GM21619 (cell line): Measurements from ENCODE around the gene AKT1.
"Not testable (repeated sequence)": the region's sequence is repeated elsewhere in the genome, so short reads cannot be mapped to it uniquely, and the experiment has no call there.

Experiments used
- ATAC-seq: cut with Tn5 transposase; IDR thresholded peaks from one replicate; pipeline ENCODE4 v1.9.1; 2021; ENCODE audit not compliant: unreplicated experiment

AKT1 gene

GRCh38 chr14:104741803-104742251, 53.7 kb downstream of the AKT1 start:
- ATAC-seq, result no peak

- ATAC-seq, result no peak
These were observed 54.3 kb downstream of the AKT1 start for GRCh38 chr14:104741108-104741802.

- ATAC-seq, result no peak
These were observed 55.7 kb downstream of the AKT1 start for GRCh38 chr14:104739546-104740516.

- ATAC-seq, result no peak
These were observed 56.5 kb downstream of the AKT1 start for GRCh38 chr14:104739026-104739425.

- no peak for ATAC-seq
These were observed 57.1 kb downstream of the AKT1 start for GRCh38 chr14:104738375-104739019.

GRCh38 chr14:104735830-104736642, 59.5 kb downstream of the AKT1 start:
- no peak for ATAC-seq

- no peak for ATAC-seq
These were observed 60.4 kb downstream of the AKT1 start for GRCh38 chr14:104734991-104735779.

GRCh38 chr14:104734601-104734990, 61.0 kb downstream of the AKT1 start:
- ATAC-seq, result no peak

- no peak for ATAC-seq
These were observed 61.4 kb downstream of the AKT1 start for GRCh38 chr14:104734051-104734587.

DNA sequence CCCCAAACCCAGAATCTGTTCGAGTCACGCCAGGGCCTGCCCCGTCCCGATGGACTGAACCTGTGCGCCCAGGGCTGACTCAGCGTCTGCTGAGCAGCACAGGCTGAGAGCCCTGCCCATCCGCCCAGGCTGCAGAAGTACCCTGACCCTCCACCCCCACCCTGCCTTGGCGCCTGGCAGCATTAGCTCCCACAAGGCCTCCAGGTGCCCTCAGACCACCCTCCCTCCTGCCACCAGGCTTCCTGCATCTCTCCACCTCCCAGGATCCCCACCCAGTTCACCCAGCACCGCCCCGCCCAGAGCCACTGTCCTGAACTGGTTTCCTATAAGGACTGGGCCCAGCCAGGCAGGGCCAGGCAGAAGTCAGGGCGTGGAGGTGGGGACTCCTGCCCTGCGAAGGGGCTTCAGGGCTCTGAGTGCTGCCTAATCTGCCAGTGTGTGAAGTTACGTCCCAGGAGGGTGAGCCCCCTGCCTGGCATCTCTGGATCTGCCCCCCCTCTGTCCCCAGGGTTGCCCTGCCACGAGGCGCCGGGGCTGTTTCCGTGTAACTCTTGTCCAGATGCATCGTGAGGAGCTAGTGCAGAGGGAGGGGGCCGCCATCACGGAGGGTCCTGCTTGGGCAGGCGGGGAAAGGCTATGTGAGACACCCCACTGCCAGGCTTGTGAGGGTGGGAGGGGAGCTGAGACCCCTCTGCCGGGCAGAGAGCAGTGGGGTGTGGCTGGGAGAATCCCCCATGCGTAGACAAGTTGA, 62.4 kb downstream of the AKT1 start:
- no peak for ATAC-seq

- ATAC-seq, result no peak
These were observed 63.2 kb downstream of the AKT1 start for GRCh38 chr14:104732355-104732804.

GRCh38 chr14:104731320-104732294, 63.9 kb downstream of the AKT1 start:
- ATAC-seq, result no peak

GRCh38 chr14:104730487-104730886, 65.1 kb downstream of the AKT1 start:
- ATAC-seq, result no peak

DNA sequence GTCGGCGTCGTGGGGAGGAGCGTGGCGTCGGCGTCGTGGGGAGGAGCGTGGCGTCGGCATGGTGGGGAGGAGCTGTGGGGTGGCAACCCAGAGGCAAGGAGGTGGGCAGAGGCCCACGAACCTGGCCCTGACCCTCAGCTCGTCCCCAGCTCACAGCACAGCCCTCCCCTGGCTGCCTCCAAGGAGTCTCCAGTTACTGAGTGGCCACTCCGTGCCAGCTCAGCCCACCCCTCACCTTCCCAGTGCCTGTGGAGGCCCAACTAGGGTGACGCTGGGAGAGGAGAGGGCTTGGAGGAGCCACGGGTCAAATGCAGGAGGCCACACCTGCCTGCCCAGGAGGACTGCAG, 65.7 kb downstream of the AKT1 start:
- ATAC-seq, result no peak

DNA sequence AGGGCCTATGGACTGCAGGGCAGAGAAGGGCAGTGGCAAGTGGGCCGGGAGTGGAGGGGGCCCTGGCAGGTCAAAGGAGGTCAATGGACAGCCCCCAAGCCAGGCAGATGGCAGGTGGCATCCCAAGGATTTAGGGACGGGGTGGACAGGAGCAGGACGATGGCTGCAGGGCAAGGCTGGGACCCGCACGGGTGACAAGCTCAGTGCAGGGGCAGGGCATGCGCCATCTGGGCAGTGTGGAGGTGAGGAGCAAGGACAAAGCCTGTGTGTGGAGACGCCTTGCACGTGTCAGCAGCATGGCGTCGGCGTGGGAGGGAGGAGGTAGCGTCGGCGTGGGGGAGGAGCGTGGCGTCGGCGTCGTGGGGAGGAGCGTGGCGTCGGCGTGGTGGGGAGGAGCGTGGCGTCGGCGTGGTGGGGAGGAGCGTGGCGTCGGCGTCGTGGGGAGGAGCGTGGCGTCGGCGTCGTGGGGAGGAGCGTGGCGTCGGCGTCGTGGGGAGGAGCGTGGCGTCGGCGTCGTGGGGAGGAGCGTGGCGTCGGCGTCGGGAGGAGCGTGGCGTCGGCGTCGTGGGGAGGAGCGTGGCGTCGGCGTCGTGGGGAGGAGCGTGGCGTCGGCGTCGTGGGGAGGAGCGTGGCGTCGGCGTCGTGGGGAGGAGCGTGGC, 66.2 kb downstream of the AKT1 start:
- not testable (repeated sequence) for ATAC-seq

GRCh38 chr14:104728631-104729030, 66.9 kb downstream of the AKT1 start:
- ATAC-seq, result no peak
